ENCODE results near the gene DGKD. TPM values are rescaled to one million over a fixed set of nuclear protein-coding genes. Genes with fewer than 3 reads are reported as not detected.

Gene DGKD
- total and polyA plus RNA-seq, 10 of the 15 experiments (the other 5 are each of a cell fraction or from before 2014, with no cell fraction given): 2.7 to 81.9 (median 27.0) TPM

GRCh38 chr2:233486357-233486756 is 132.1 kb downstream of the DGKD start (continued):
- no peak for TF ChIP-seq SP1 (IDR thresholded peaks at IDR 0.05; ENCODE audit: low read depth, low read length)
- no peak for TF ChIP-seq CBX5 (IDR thresholded peaks at IDR 0.05; ENCODE audit: low read depth)
- TF ChIP-seq IRF4 (IDR thresholded peaks at IDR 0.05; ENCODE audit: low read depth, low read length): no peak
- TF ChIP-seq IKZF2 (IDR thresholded peaks at IDR 0.05): no peak

GRCh38 chr2:233486778-233487552 is 132.7 kb downstream of the DGKD start:
- no peak for DNase-seq (ENCODE audit: low read depth, low spot score)
- intact Hi-C loops (cut with micrococcal nuclease; ENCODE audit: unreplicated experiment) (loop anchor here (10.0 kb wide), 1 partner anchor 228 kb away; the partner anchor contains the start of genes UGT1A4 and UGT1A5), in situ Hi-C loops (cut with MboI) (no loop called here)
- no peak for ATAC-seq
- H3K27me3 ChIP-seq (replicated peaks in 1 of 2; ENCODE audit: control insufficient read depth in 2 of 2, insufficient read depth in 2 of 2, low read length in 1 of 2): no peaks in the 10 kb centered on the region
- H3K4me1 ChIP-seq (ENCODE audit: control insufficient read depth, insufficient read depth, low read length): no peaks in the 10 kb centered on the region
- no peaks in the 10 kb centered on the region for H4K20me1 ChIP-seq (ENCODE audit: control insufficient read depth, insufficient read depth)
- CTCF ChIA-PET: no interaction called here
- no peak overlapping the region for H2AFZ ChIP-seq (ENCODE audit: control insufficient read depth, low read depth, low read length)
- peaks cover 1 to 10% of the 10 kb centered on the region in 2 experiments; a peak in 3 of 4 replicates for H3K36me3 ChIP-seq (ENCODE audit: control insufficient read depth in 2 of 2, insufficient read depth in 2 of 2, low read length in 1 of 2)
- SMC1A ChIA-PET (ENCODE audit: uncharacterized antibody, unreplicated experiment): interaction anchor here (0.7 kb wide), 1 partner anchor 52 kb away, joined by 3 read pairs; no protein-coding TSS in a partner anchor
- H3K79me2 ChIP-seq (ENCODE audit: control insufficient read depth, insufficient read depth, low read length): no peaks in the 10 kb centered on the region
- WGBS (ENCODE audit: insufficient coverage, insufficient replicate concordance, low lambda C conversion rate, missing lambda C conversion rate): 57% methylated on average over 4 of the region's 4 CpGs
- RAD21 ChIA-PET (ENCODE audit: unreplicated experiment): no interaction called here
- H3K9me3 ChIP-seq (replicated peaks; ENCODE audit: control insufficient read depth, insufficient read depth, low read length): no peaks in the 10 kb centered on the region
- no peak overlapping the region for H3K27ac ChIP-seq (ENCODE audit: control insufficient read depth, insufficient read depth)
- no peak overlapping the region for H3K9ac ChIP-seq (ENCODE audit: control insufficient read depth, insufficient read depth, low read length)
- no peak overlapping the region for H3K4me3 ChIP-seq
- POLR2A ChIA-PET: no interaction called here
- no peak overlapping the region for H3K4me2 ChIP-seq (ENCODE audit: control insufficient read depth, insufficient read depth)
- no TSS peak for BruUV-seq (replicated peaks)
- FAIRE-seq: no peak
- no peak for TF ChIP-seq NFYB (IDR thresholded peaks at IDR 0.05; ENCODE audit: insufficient read depth, low read depth, low read length)
- no peak for TF ChIP-seq USF1 (IDR thresholded peaks at IDR 0.05; ENCODE audit: borderline replicate concordance, extremely low read length, insufficient read depth, low read depth, low read length)
- TF ChIP-seq SMAD1 (IDR thresholded peaks at IDR 0.05; ENCODE audit: low read depth, partially characterized antibody): no peak
- TF ChIP-seq MAX (IDR thresholded peaks at IDR 0.05; ENCODE audit: low read depth, low read length): no peak
